ENCODE measurements around the gene CORO2A. TPM values are rescaled to one million over a fixed set of nuclear protein-coding genes. Genes with fewer than 3 reads are reported as not detected.

CORO2A gene
- total and polyA plus RNA-seq, 10 of the 15 experiments (the other 5 are each of a cell fraction or from before 2014, with no cell fraction given): 1.0 to 5.3 (median 3.5) TPM

DNA sequence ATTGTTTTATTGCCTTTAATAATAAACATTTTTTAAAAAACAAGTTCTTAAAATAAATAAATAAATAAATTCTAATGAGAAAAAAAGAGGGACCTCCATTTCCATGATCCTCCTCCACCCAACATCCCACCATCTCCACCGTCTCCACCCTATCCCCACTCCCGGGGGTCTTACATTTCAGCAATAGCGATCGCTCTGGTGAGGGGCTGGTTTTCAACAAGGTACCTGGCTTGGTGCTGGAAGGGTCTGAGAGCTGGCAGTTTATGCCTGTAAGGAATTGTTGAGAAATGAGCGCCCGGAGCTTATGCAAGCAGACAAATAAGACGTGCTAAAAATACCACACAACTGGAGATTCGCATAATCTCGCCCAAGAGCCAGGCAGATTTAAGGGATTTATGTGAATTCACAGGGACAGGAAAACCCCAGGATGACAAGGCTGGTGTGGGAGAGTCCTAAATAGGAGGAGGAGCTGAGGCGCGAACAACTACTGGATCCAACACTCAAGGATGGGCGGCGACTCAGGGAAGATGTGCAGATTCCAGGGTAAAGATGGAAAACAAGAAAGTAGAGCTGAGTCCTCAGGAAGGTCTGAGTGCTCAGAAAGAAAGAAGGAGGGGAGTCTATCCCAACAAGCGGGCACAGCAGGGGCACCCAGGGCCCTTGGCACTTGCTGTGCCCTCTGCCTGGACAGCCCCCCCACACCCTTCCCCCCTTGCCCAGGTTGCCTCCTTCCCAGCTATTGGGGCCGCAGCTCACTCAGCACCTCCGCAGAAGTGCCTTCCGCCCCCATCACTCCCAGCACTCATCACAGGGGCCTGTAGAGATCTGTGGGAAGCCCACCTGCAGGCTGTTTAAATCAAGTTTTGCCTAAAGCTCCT lies 100.5 kb downstream of the CORO2A start:
- no peaks in the 10 kb centered on the region for H3K9me3 ChIP-seq (replicated peaks; ENCODE audit: control insufficient read depth, insufficient read depth, low read length)
- no TSS peak for BruUV-seq (replicated peaks)
- DNase-seq (ENCODE audit: low read depth, low spot score) (no peak), FAIRE-seq (no peak), ATAC-seq (no peak)
- no peaks in the 10 kb centered on the region for H3K27me3 ChIP-seq (replicated peaks in 1 of 2; ENCODE audit: control insufficient read depth in 2 of 2, insufficient read depth in 2 of 2, low read length in 1 of 2)
- 99% methylated on average over 16 of the region's 17 CpGs for WGBS (ENCODE audit: insufficient coverage, insufficient replicate concordance, low lambda C conversion rate, missing lambda C conversion rate)
- intact Hi-C loops (cut with micrococcal nuclease; ENCODE audit: unreplicated experiment) (no loop called here), in situ Hi-C loops (cut with MboI) (no loop called here)
- no peaks in the 10 kb centered on the region for H4K20me1 ChIP-seq (ENCODE audit: control insufficient read depth, insufficient read depth)
- H3K4me1 ChIP-seq (ENCODE audit: control insufficient read depth, insufficient read depth, low read length): 0 out of 2 replicates have a peak, but pooled peaks cover under 1% of the 10 kb centered on the region
- no peak overlapping the region for H3K4me2 ChIP-seq (ENCODE audit: control insufficient read depth, insufficient read depth)
- H3K36me3 ChIP-seq (ENCODE audit: control insufficient read depth in 2 of 2, insufficient read depth in 2 of 2, low read length in 1 of 2): peaks cover 7 to 27% of the 10 kb centered on the region in 2 experiments
- ChIA-PET POLR2A (interaction anchor here (0.5 to 0.6 kb wide), 2 partner anchors 16 to 1677 kb away, joined by 4 read pairs; no protein-coding TSS in a partner anchor), SMC1A (ENCODE audit: uncharacterized antibody, unreplicated experiment) (interaction anchor here (0.8 to 1.1 kb wide), 4 partner anchors 17 to 86 kb away, joined by 3 to 4 read pairs (median 3); no protein-coding TSS in a partner anchor), RAD21 (ENCODE audit: unreplicated experiment) (no interaction called here), CTCF (no interaction called here)
- no peak overlapping the region for H2AFZ ChIP-seq (ENCODE audit: control insufficient read depth, low read depth, low read length)
- no peak overlapping the region for H3K27ac ChIP-seq (ENCODE audit: control insufficient read depth, insufficient read depth)
- no peak overlapping the region for H3K9ac ChIP-seq (ENCODE audit: control insufficient read depth, insufficient read depth, low read length)
- H3K79me2 ChIP-seq (ENCODE audit: control insufficient read depth, insufficient read depth, low read length): no peaks in the 10 kb centered on the region
- no peak overlapping the region for H3K4me3 ChIP-seq
- TF ChIP-seq HSF1 (IDR thresholded peaks at IDR 0.05; ENCODE audit: low read depth, low read length) (no peak), CEBPB (IDR thresholded peaks at IDR 0.05; ENCODE audit: borderline replicate concordance in 1 of 2, low read depth in 2 of 2, low read length in 2 of 2) (no peak), MYB (IDR thresholded peaks at IDR 0.05; ENCODE audit: borderline replicate concordance, low read depth, low read length) (no peak), JUND (IDR thresholded peaks at IDR 0.05; ENCODE audit: low read depth, low read length) (no peak), ZZZ3 (IDR thresholded peaks at IDR 0.05; ENCODE audit: control insufficient read depth, insufficient read length, low read depth) (no peak), KAT2A (conservative IDR thresholded peaks at IDR 0.05; ENCODE audit: control insufficient read depth, low read depth, low read length) (no peak), CHD2 (IDR thresholded peaks at IDR 0.05; ENCODE audit: borderline replicate concordance, low read depth, low read length) (no peak), BCLAF1 (IDR thresholded peaks at IDR 0.05) (no peak)
